HG02870 (cell line): Measurements from ENCODE around the gene EXOC6.
"Not testable (repeated sequence)": the region's sequence is repeated elsewhere in the genome, so short reads cannot be mapped to it uniquely, and the experiment has no call there.

Experiments
- ATAC-seq: cut with Tn5 transposase; IDR thresholded peaks from one replicate; pipeline ENCODE4 v1.9.1; 2021; ENCODE audit warnings: mild to moderate bottlenecking, moderate library complexity; ENCODE audit not compliant: unreplicated experiment

The EXOC6 gene

GRCh38 chr10:93075369-93076221 is 227.3 kb downstream of the EXOC6 start:
- peak; percentile 56 for ATAC-seq

DNA sequence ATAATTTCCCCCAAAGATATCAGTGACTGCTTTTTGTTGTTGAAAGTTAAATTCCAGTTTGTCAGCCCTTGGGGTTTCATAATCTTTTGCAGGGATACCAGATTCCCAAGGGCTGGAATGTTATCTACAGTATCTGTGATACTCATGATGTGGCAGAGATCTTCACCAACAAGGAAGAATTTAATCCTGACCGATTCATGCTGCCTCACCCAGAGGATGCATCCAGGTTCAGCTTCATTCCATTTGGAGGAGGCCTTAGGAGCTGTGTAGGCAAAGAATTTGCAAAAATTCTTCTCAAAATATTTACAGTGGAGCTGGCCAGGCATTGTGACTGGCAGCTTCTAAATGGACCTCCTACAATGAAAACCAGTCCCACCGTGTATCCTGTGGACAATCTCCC is 228.6 kb downstream of the EXOC6 start:
- no peak for ATAC-seq

- ATAC-seq, result no peak
Observed at GRCh38 chr10:93077860-93078337, 229.6 kb downstream of the EXOC6 start.

DNA sequence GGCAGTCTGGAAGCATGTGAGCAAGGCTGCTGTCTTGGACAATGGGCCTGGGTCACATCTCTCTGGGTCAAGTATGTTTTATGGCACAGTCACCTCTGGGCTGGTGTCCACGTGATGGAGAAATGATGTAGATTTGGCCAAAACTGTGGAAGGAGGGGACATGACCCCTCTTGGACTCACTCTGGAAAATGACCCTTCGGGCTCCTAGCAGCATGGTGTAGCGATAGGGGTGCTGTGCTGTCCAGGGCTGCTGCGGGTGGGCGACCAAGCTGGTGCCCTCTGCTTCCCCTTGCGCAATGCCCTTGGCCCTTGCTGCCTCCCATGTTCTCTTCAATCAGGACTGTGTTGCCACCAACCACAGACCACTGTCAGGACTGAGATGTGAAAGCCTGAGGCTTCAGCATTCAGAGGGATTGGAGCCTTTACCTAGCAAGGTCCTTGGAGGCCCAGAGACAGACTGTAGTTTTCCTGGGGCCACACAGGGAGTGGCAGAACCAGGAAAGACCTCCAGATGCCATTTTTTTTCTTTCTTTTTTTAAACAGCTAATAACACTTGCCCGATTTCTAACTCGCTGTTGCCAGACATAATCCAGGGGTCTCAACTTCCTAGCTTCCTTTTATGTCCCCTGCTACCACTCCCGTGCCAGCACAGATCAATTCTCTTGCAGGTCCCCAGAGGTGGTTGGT is 231.5 kb downstream of the EXOC6 start:
- no peak for ATAC-seq

- ATAC-seq, result no peak
Observed at GRCh38 chr10:93080350-93081046, 232.2 kb downstream of the EXOC6 start.

GRCh38 chr10:93081318-93081717 is 233.0 kb downstream of the EXOC6 start:
- no peak for ATAC-seq

- ATAC-seq, result no peak
Observed at GRCh38 chr10:93081834-93082233, 233.5 kb downstream of the EXOC6 start.

DNA sequence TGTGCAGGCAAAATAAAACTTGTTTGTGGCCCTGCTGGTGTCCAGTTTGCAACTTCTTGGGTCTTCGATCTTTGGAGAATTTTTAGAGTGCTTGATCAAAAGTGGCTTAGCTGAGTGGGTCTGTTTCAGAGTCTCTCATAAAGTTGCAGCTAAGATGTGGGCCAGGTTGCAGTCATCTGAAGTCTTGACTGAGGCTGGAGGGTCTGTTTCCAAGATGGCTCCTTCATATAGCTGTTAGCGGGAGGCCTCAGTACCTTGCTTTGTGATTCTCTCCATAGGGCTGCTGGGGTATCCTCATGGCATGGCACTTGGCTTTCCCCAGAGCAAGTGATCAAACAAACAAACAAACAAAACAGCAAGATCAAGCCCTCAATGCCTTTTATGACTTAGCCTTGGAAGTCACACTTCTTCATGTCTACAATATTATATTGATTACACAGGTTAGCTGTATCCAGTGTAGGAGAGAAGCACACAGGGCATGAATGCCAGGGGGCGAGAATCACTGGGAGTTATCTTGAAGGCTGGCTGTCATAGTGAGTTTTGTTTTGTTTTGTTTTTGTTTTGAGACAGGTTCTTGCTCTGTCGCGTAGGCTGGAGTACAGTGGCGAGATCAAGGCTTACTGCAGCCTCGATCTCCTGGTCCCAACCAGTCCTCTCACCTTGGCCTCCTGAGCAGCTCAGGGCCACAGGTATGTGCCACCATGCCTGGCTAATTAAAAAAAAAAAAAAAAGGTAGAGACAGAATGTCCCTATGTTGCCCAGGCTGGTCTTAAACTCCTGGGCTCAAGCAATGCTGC is 235.6 kb downstream of the EXOC6 start:
- ATAC-seq, result no peak

GRCh38 chr10:93085272-93085859 is 237.0 kb downstream of the EXOC6 start:
- ATAC-seq, result no peak

DNA sequence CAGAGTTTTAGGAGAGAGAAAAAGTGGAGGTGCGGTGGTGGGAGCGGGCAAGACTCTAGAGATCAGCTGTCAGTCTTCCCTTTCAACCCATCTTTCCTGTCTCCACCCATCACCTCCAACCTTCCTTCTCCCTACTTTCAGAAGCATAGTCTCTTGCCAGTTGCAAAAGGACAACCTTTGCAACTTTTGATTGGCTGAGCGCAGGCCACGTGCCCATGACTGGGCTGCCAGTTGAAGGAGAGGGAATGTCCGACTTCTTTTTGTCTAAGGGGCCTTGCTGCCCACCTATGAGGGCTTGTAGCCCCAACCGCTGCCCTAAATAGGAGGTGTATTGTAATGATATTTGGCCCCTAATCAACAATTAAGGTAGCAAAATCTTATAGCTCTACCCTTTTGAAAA is 238.0 kb downstream of the EXOC6 start:
- no peak for ATAC-seq

DNA sequence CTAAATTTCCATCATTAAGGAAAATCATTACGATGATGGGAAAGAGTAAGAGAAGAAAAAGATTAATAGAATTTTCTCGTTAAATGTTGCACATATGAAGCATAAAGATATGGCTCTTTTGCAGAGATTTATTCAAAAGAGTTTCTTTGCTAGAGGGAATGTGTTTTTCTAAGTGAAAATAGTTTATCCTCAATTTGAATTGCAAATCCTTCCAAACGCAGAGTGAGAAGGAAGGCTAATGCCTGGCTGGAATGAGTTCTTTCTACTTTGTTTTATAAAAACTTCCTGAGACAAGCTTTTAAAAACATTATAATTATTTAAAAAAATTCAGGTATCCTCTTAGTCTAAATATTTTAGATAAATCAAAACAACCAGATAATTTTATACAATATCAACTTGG is 239.5 kb downstream of the EXOC6 start:
- no peak for ATAC-seq

GRCh38 chr10:93088466-93088865 is 240.1 kb downstream of the EXOC6 start:
- ATAC-seq, result no peak

DNA sequence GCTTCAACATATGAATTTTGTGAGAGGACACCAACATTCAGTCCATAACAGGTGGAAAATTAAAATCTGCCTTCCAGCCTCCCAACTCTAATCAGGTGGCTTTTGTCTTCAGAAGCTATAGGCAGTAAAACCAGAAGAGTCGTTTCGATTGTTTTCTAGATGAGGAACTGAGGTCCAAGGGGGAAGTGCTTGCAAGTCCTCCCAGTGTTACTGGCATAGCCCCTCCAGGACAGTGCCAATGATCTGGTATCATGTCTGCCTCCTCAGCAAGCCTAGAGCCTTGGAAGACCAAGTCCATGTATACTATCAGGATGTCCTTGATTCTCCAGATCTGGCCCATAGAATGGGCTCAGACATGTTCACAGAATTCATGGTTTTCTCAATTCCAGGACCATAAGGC is 242.3 kb downstream of the EXOC6 start:
- no peak for ATAC-seq

GRCh38 chr10:93091960-93092359 is 243.6 kb downstream of the EXOC6 start:
- no peak for ATAC-seq

DNA sequence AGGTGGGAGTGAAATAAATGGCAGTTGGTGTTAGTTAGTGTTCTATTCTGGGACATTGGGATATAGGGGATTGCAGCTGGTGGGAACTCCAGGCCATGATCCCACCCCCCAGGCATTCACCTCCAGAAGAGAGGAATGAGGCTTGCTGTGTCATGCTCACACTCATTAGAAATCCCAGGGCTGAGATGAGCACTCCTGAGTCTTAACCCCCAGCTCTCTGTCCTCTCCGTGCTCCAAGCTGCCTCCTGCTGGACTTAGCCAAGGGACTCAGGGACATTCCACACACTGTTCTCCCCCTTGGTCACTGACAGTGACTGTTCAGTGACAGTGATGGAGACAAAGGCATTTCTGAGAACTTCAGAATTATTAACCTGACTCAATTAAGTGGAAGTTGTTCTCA is 246.9 kb downstream of the EXOC6 start:
- ATAC-seq, result no peak

GRCh38 chr10:93096901-93097300 is 248.6 kb downstream of the EXOC6 start:
- no peak for ATAC-seq

GRCh38 chr10:93097386-93097785 is 249.1 kb downstream of the EXOC6 start:
- ATAC-seq, result no peak

DNA sequence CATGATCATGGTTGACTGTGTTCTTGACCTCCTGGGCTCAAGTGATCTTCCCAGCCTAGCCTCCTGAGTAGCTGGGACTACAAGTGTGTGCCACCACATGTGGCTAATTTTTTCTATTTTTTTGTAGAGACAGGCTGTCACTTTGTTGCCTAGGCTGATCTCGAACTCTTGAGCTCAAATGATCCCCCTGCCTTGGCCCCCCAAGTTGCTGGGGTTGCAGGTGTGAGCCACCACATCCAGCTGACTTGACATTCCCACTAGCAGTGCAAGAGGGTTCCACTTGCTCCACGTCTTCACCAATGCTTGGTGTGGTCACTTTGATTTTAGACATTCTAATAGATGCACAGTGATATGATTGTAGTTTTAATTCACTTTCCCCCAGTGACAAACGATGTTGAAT is 250.5 kb downstream of the EXOC6 start:
- no peak for ATAC-seq

GRCh38 chr10:93099670-93100069 is 251.3 kb downstream of the EXOC6 start:
- no peak for ATAC-seq

DNA sequence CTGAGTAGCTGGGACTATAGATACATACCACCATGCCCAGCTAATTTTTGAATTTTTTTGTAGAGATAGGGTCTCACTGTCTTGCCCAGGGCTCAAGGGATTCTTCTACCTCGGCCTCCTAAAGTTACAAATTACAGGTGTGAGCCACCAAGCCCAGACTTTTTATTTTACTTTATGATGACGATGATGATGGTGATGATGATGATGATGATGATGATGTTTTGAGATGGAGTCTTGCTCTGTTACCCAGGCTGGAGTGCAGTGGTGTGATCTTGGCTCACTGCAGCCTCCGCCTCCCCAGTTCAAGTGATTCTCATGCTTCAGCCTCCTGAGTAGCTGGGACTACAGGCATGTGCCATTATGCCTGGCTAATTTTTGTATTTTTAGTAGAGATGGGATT is 252.8 kb downstream of the EXOC6 start:
- not testable (repeated sequence) for ATAC-seq
